Stimulated activated naive B cell treated with anti-CD40 and anti-IgM and Interleukin-4, amounts not matched to agents 10 μg/mL and 1 μg/mL and 100 μg/mL, for 72 hours (primary cell): Measurements from ENCODE around the gene E2F4.

ENCODE experiments used
- ATAC-seq, 2 donors: fragments of 150-1000 bp; cut with Tn5 transposase; replicated peaks; 2 replicates each; pipeline ENCODE4 v1.10.0; 2021; ENCODE audit warnings: moderate library complexity in 1 of 2
- DNase-seq: peaks from one replicate; pipeline ENCODE4 v3.0.0; 2021
- H3K27ac Mint-ChIP-seq: one replicate; pipeline ENCODE4 v1.8.0; 2022; ENCODE audit warnings: mild to moderate bottlenecking, mixed read lengths
- H3K27me3 Mint-ChIP-seq, 2 donors: one replicate each; pipeline ENCODE4 v1.8.0; 2022; ENCODE audit warnings: mixed read lengths in 2 of 2
- H3K36me3 Mint-ChIP-seq, 2 donors: one replicate each; pipeline ENCODE4 v1.8.0; 2022; ENCODE audit warnings: mixed read lengths in 2 of 2, mild to moderate bottlenecking in 1 of 2
- H3K4me1 Mint-ChIP-seq, 2 donors: one replicate each; pipeline ENCODE4 v1.8.0; 2022; ENCODE audit warnings: mixed read lengths in 2 of 2, mild to moderate bottlenecking in 1 of 2
- H3K4me3 Mint-ChIP-seq, 2 donors: one replicate each; pipeline ENCODE4 v1.8.0; 2022; ENCODE audit warnings: mild to moderate bottlenecking in 2 of 2, mixed read lengths in 2 of 2, moderate library complexity in 1 of 2
- H3K9me3 Mint-ChIP-seq, 2 donors: one replicate each; pipeline ENCODE4 v1.8.0; 2022; ENCODE audit warnings: mixed read lengths in 2 of 2, mild to moderate bottlenecking in 1 of 2

E2F4 gene

DNA sequence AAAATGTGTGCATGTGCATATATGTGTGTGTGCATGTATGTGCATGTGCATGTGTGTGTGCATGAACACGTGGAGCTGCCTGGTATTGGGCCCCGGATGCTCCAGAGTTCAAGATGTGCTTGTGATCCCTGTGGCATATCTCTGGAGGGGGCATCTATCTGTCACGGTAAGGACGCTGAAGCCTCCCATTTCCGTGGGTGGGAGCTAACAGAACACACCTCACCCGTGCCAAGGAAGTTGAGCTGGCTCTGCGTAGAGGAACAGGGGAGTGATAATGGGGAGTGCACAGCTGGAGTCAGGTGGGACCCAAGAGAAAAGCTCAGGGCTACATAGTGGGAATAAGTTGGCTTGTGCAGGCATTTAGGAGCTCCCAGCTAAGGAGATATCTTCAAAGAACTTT is 19.7 kb downstream of the E2F4 start:
- peaks cover 0 to 11% of the 10 kb centered on the region in 2 donors for H3K36me3 Mint-ChIP-seq
- H3K27ac Mint-ChIP-seq: no peak overlapping the region
- no peaks in the 10 kb centered on the region for H3K9me3 Mint-ChIP-seq
- no peak overlapping the region for H3K4me3 Mint-ChIP-seq
- DNase-seq (no peak), ATAC-seq (no peak)
- H3K4me1 Mint-ChIP-seq: peaks cover 0 to 1% of the 10 kb centered on the region in 2 donors
- no peaks in the 10 kb centered on the region for H3K27me3 Mint-ChIP-seq

DNA sequence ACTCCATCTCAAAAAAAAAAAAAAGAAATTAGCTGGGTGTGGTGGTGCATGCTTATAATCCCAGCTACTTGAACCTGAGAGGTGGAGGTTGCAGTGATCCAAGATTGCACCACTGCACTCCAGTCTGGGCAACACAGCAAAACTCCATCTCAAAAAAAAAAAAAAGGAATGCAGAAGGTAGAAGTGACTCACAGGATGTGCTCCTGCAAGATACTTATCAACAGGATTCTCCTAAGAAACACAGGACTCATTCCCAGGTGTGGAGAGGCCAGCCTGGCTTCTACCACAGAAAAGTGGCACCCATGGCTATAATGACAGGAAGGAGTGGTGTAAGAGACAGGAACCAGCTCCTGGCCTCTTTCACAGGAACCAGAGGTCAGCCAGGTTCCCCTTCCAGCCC is 20.8 kb downstream of the E2F4 start:
- H3K36me3 Mint-ChIP-seq: peaks cover 3 to 13% of the 10 kb centered on the region in 2 donors
- ATAC-seq: no peak
- H3K4me1 Mint-ChIP-seq: peaks cover 0 to 7% of the 10 kb centered on the region in 2 donors
- no peaks in the 10 kb centered on the region for H3K9me3 Mint-ChIP-seq
- H3K27ac Mint-ChIP-seq: no peak overlapping the region
- no peak for DNase-seq
- no peaks in the 10 kb centered on the region for H3K27me3 Mint-ChIP-seq
- H3K4me3 Mint-ChIP-seq: no peak overlapping the region

DNA sequence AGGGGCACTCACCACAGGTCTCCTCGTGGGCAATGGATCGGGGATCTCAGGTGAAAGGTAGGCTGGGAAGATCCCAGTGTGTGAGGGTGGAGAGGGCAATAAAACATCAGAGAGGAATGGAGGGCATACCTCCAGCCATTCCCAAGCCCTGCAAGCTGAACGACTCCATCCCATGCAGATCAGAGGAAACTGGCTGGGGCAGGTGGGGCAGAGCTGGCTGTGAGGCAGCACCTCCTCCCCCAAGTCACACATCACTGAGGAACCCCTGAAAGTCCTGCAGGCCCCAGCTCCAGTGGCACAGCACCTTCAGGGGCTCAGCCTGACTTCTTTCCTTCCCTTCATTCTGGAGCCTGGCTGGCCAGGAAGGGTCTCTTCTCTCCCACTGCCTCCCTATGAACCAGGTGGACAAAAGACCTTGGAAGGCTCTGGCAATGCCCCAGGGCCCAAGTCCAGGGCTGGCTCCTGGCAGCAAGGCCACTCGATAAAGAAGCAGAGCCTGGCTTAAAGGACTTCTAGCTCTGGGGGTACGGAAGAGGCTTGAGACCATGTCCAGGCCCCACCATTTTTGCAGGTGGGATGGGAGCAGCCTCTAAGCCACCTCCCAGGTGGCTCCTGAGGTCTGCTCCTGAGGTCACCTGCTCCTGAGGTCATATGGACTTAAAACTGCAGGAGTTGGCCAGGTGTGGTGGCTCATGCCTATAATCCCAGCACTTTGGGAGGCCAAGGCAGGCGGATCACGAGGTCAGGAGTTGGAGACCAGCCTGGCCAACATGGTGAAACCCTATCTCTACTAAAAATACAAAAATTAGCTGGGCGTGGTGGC is 21.5 kb downstream of the E2F4 start:
- H3K27me3 Mint-ChIP-seq: no peaks in the 10 kb centered on the region
- no peak overlapping the region for H3K27ac Mint-ChIP-seq
- H3K4me3 Mint-ChIP-seq: no peak overlapping the region
- ATAC-seq (no peak), DNase-seq (no peak)
- H3K4me1 Mint-ChIP-seq: peaks cover 0 to 7% of the 10 kb centered on the region in 2 donors
- no peaks in the 10 kb centered on the region for H3K9me3 Mint-ChIP-seq
- peaks cover 3 to 14% of the 10 kb centered on the region in 2 donors for H3K36me3 Mint-ChIP-seq

DNA sequence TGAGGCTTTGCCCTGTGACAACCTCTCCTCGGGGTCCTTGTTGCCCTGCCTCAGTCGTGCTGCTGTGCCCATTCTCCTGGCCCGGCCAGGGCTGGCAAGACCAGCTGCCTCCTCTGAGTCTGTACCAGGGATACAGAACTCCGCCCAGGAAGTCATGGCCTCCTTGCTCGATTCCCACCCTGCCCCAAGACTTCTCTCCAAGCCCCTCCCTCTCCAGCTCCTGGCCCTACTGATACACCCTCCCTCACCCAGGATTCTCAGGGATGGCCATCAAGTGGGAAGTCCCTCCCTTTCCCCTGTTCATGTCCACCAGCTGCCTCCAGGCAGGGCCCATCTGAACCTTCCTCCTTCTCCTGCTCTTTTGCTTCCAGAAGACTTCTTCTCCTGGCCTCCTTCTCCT is 23.8 kb downstream of the E2F4 start:
- H3K4me1 Mint-ChIP-seq: peaks cover 0 to 7% of the 10 kb centered on the region in 2 donors
- H3K4me3 Mint-ChIP-seq: no peak overlapping the region
- H3K36me3 Mint-ChIP-seq: peaks cover 5 to 14% of the 10 kb centered on the region in 2 donors
- DNase-seq (no peak), ATAC-seq (no peak)
- H3K9me3 Mint-ChIP-seq: no peaks in the 10 kb centered on the region
- H3K27me3 Mint-ChIP-seq: no peaks in the 10 kb centered on the region
- no peak overlapping the region for H3K27ac Mint-ChIP-seq

DNA sequence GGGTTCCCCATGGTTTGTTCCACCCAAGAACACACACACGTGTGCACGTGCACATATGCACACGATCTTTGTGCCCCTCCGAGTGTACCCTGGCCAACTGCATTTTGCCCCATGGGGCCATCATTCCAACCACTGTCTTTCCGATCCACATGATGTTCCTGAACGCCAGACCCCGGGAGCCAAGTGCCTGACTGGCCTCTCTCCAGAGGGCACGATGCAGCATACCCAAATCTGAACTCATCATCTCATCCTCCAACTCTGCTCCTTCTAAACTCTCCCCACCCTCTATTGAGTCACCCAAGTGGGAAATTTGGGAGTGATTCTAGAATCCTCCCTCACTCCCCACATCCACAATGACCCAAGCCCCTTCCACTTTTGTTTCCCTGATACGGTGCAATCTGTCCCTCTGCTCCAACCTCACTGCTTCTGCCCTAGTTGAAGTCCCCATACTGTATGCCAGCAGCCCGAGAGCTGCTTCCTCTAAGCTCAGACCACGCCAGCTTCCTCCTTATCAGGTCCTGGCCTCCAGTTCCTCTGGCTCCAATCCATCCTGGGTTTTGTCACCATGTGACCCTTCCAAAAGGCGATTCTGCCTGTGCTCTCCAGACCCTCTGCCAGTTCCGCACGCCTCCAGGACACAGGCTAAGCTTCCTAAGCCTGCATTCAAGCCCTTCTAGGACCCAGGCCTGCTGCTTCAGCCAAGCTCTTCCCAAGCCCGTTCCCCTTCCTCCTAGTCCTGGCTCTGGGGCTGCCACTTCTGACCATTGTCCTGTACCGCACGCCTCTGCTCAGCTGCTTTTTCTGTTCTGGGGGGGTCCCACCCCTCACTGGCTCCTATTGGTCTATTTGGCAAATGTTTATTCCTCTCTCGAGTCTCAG is 24.9 kb downstream of the E2F4 start:
- Mint-ChIP-seq H3K4me1 (peaks cover 0 to 7% of the 10 kb centered on the region in 2 donors), H3K9me3 (no peaks in the 10 kb centered on the region), H3K36me3 (peaks cover 5 to 9% of the 10 kb centered on the region in 2 donors), H3K4me3 (no peak overlapping the region), H3K27me3 (no peaks in the 10 kb centered on the region), H3K27ac (no peak overlapping the region)
- no peak for DNase-seq
- ATAC-seq: no peak

DNA sequence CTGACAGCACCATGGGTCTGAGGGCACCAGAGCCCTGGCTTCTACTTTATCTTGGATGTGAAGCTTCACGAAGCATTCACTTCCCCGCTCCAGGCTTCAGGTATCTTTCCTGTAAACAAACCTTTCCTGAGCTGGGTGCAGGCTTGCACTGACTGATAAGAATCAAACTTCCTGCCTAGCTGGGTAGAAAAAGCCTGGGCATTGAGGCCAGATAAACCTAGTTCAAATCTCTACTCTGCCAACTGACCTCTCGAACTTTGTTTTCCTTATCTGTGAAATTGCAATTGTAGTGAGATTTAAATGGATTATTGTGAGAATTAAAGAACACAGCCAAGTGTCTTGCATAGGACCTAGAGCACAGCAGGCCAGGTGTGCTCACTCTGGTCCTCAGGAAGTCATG is 32.0 kb downstream of the E2F4 start:
- Mint-ChIP-seq H3K9me3 (no peaks in the 10 kb centered on the region), H3K36me3 (peaks cover 14 to 24% of the 10 kb centered on the region in 2 donors), H3K4me1 (peaks cover 31 to 34% of the 10 kb centered on the region in 2 donors), H3K27ac (no peak overlapping the region), H3K27me3 (no peaks in the 10 kb centered on the region), H3K4me3 (no peak overlapping the region)
- no peak for ATAC-seq
- DNase-seq: no peak

DNA sequence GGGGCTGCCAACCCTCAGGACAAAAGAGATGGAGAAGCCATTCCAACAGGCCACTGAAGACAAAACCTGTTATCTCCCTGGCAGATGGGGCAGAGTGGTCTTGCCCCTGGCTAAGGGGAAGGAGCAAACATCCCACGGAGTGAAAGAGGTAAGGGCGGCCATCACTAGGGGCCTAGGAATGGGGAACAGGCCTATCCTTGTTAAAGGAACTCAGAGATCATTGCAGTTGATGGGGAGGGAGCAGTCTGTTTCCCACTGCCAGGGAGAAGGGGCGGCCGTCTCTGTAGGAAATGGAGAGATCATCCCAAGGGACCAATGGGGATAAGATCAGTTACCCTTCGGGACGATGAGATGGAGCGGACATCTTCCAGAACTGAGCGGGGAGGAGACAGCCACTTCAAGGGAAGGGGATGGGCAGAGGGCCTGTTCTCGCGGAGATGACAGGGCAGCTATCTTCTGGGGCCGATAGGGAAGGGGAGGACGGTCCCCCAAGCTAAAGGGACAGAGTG is 34.4 kb downstream of the E2F4 start:
- Mint-ChIP-seq H3K4me3 (peak overlapping the region; percentile 92 to 98), H3K36me3 (peaks cover 30 to 45% of the 10 kb centered on the region in 2 donors), H3K27ac (peak overlapping the region; percentile 98), H3K9me3 (no peaks in the 10 kb centered on the region), H3K4me1 (peaks cover 37 to 39% of the 10 kb centered on the region in 2 donors), H3K27me3 (no peaks in the 10 kb centered on the region)
- ATAC-seq: peak; percentile 2 to 6
- no peak for DNase-seq

DNA sequence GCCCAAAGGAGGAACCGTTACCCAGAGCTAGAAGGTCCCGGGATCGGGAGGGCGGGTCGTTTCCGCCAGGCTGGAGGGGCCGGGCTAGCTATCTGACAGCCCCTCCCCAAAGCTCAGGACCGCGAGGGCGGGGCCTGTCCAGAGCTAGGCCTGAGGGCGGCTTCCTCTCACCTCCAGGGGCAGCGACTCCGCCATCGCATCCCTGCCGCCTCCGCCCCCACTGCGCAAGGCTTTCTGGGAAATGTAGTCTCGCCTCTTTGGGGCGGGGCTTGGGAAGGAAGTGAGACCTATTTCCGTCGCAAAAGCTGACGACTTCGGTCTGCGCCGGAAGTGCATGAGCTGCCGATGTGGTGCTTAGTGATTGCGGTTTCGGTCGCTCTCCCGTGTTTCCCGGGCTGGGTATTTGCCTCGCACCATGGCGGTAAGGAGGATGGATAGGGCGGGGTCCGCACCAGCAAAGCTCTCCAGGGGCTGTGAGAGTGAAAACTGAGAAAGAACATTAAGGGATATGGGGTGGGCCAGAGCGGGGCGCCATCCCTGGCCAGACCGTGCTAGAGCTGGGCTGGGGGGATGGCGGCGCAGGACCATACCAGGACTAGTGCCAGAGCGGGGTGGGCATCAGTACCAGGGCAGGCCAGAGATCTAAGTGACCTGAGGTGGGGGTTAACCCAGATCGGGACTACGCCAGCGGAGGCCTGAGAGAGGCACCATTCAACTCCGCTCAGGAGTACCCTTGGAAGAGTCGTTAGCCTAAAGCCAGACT is 35.0 kb downstream of the E2F4 start, which contains the start of gene TMEM208:
Gene TMEM208 (plus strand): TSS at position 327 of the 763 bp plus-strand sequence. CDS start 89 bp downstream, at position 416.
- Mint-ChIP-seq H3K4me1 (peaks cover 37 to 39% of the 10 kb centered on the region in 2 donors), H3K9me3 (no peaks in the 10 kb centered on the region), H3K27me3 (no peaks in the 10 kb centered on the region), H3K4me3 (peak within 1 kb of the TSS; percentile 92 to 98), H3K27ac (peak within 1 kb of the TSS; percentile 98), H3K36me3 (peaks cover 33 to 52% of the 10 kb centered on the region in 2 donors)
- peak; percentile 95 to 97 for ATAC-seq
- DNase-seq: peak; percentile 99

DNA sequence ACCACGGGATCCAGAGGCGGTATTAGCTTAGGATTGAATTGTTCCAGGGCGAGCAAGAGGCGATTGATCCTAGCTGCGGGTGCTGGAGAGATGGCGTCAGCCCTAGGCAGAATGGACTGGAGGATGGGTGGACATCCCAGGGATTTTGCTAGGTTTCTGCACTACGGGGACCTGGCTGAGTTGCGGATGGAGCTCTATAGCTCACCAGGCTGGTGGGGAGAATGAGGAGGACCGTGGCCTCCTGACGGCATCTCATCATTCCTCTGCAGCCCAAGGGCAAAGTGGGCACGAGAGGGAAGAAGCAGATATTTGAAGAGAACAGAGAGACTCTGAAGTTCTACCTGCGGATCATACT is 35.6 kb downstream of the E2F4 start:
- Mint-ChIP-seq H3K27ac (peak overlapping the region; percentile 98), H3K4me3 (peak overlapping the region; percentile 92 to 98), H3K4me1 (peaks cover 37 to 39% of the 10 kb centered on the region in 2 donors), H3K27me3 (no peaks in the 10 kb centered on the region), H3K36me3 (peaks cover 39 to 56% of the 10 kb centered on the region in 2 donors), H3K9me3 (no peaks in the 10 kb centered on the region)
- no peak for ATAC-seq
- no peak for DNase-seq

DNA sequence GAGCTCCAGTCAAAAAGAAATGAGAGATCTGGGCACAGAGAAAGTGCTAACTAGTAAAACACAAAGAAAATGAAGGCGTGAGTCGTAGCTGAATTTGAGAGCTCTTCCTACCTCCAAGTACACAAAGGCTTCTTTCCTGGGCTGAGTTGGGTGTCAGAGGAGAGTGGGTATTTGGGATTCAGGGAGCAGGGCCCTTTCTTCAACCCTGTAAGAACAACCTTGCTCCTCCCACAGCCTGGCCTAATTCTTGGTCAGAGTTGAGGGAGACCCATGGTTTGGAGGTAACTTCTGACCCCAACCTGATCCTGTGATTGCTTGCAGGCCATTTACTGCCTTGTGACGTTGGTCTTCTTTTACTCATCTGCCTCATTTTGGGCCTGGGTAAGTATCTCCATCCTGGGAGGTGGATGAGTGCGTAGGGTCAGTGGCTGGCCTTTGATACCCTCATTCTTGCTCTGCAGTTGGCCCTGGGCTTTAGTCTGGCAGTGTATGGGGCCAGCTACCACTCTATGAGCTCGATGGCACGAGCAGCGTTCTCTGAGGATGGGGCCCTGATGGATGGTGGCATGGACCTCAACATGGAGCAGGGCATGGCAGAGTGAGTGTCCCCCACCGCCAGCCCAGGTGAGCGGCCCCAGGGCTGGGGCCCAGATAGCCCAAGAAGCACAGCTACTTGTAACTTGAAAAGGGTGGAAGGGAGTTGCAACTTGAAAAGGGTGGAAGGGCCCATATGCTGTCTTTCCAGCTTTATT is 36.3 kb downstream of the E2F4 start:
- Mint-ChIP-seq H3K27me3 (no peaks in the 10 kb centered on the region), H3K27ac (peak overlapping the region; percentile 98), H3K4me3 (peak overlapping the region; percentile 92 to 98), H3K9me3 (no peaks in the 10 kb centered on the region), H3K4me1 (peaks cover 37 to 39% of the 10 kb centered on the region in 2 donors), H3K36me3 (peaks cover 39 to 56% of the 10 kb centered on the region in 2 donors)
- no peak for ATAC-seq
- no peak for DNase-seq

DNA sequence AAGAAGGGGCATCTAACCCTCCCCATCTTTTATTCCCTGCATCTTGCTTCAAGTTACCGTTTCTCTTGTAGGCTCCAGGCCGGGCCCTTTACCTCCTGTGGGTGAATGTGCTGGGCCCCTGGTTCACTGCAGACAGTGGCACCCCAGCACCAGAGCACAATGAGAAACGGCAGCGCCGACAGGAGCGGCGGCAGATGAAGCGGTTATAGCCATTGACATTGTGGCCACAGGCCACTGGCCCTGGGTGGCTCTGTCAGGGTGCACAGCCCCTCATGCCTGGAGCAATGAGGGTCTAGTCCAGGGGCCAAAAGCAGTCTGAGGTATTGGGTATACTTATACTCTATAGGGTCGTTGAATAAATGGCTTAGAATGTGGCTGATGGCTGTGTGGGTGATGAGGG is 37.0 kb downstream of the E2F4 start:
- H3K36me3 Mint-ChIP-seq: peaks cover 44 to 63% of the 10 kb centered on the region in 2 donors
- peak overlapping the region; percentile 34 for H3K27ac Mint-ChIP-seq
- no peak for ATAC-seq
- peak overlapping the region in 1 of 2 donors; percentile 23 for H3K4me3 Mint-ChIP-seq
- no peaks in the 10 kb centered on the region for H3K9me3 Mint-ChIP-seq
- H3K4me1 Mint-ChIP-seq: peaks cover 37 to 39% of the 10 kb centered on the region in 2 donors
- DNase-seq: no peak
- no peaks in the 10 kb centered on the region for H3K27me3 Mint-ChIP-seq

DNA sequence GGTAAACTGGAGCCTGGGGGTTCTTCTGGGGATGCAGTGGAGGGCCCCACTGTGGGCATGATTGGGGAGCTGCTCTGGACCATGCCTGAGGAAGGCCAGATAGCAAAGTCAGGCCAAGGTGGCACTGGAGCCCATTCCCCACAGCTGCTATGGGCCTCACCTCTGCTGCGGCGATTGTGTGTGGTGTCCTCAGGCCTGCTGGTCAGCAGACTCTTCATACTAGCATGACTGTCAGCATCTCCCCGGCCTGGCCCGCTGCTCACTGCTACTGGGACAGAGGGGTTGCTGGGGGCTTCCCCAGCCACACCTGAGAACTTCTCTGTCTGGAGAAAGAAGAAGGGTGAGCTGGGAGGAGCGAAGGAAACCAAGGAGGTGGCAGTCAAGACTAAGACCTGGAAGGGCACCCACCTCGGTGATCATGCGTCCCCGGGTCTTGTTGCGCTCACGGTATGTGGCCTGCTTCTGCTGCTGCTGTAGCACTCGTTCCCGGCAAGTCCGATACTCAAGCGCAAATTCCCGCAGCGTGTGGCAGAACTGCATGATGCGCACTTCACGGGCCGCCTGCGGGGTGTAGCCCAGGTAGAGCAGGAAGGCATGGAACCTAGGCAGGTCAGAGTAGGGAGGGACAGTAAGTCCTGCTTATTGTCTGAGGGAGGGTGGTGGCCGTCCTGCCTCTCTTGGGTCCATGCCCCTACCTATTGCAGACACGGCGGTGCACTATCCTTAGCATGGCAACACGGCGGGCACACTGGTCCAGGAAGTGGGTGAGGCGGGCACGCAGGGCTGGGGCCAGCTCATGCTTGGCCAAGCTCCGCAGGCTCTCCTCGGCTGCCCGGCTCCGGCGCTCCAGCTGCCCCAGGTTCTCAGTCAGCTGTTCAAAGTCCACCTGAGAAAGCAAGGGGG is 38.2 kb downstream of the E2F4 start:
- Mint-ChIP-seq H3K27me3 (no peaks in the 10 kb centered on the region), H3K36me3 (peaks cover 44 to 75% of the 10 kb centered on the region in 2 donors), H3K9me3 (no peaks in the 10 kb centered on the region), H3K27ac (peak overlapping the region; percentile 77), H3K4me1 (peaks cover 33 to 36% of the 10 kb centered on the region in 2 donors), H3K4me3 (no peak overlapping the region)
- ATAC-seq (no peak), DNase-seq (no peak)
